DND-41 (cell line): ENCODE results near the gene PIGBOS1.

ENCODE experiments used
- ATAC-seq: fragments of 200-7000 bp; cut with Tn5 transposase; 3 replicates; pipeline ENCODE4 v1.9.1; 2021; ENCODE audit warnings: low read depth; ENCODE audit not compliant: insufficient read depth
- DNase-seq: peaks from one replicate; pipeline ENCODE4 v3.0.0-alpha.2; 2020
- H2AFZ ChIP-seq: 2 replicates; pipeline ENCODE4 v1.6.0; 2012; ENCODE audit warnings: low read depth, low read length
- H3K27ac ChIP-seq: 2 replicates; pipeline ENCODE4 v1.5.1; 2012; ENCODE audit warnings: low read length, inconsistent platforms
- H3K27me3 ChIP-seq: fragments of 200-600 bp; sonication (generic); 2 replicates; pipeline ENCODE4 v1.6.0; 2012; ENCODE audit warnings: low read length, mild to moderate bottlenecking, inconsistent platforms; ENCODE audit not compliant: insufficient read depth, poor library complexity
- H3K36me3 ChIP-seq: 2 replicates; pipeline ENCODE4 v1.5.1; 2012; ENCODE audit warnings: low read length, inconsistent platforms; ENCODE audit not compliant: insufficient read depth
- H3K4me1 ChIP-seq: 2 replicates; pipeline ENCODE4 v1.5.1; 2012; ENCODE audit warnings: mild to moderate bottlenecking, low read length; ENCODE audit not compliant: insufficient read depth
- H3K4me2 ChIP-seq: 2 replicates; pipeline ENCODE4 v1.6.0; 2012; ENCODE audit warnings: mild to moderate bottlenecking, moderate library complexity, low read length, inconsistent platforms; ENCODE audit not compliant: insufficient read depth
- H3K4me3 ChIP-seq, 2 experiments: fragments of 200-600 bp in 1 of 2; shearing (Covaris generic) in 1 of 2; 2 replicates each; pipeline ENCODE4 v1.5.1; 2012 to 2016; ENCODE audit warnings: inconsistent platforms in 2 of 2, low read length in 2 of 2, mild to moderate bottlenecking in 2 of 2, low read depth in 1 of 2, moderate library complexity in 1 of 2
- H3K79me2 ChIP-seq: 2 replicates; pipeline ENCODE4 v1.6.0; 2012; ENCODE audit warnings: low read length, inconsistent platforms; ENCODE audit not compliant: insufficient read depth
- H3K9ac ChIP-seq: 2 replicates; pipeline ENCODE4 v1.6.0; 2012; ENCODE audit warnings: low read depth, mild to moderate bottlenecking, inconsistent platforms, low read length, moderate library complexity
- H3K9me3 ChIP-seq: 2 replicates; pipeline ENCODE4 v1.5.1; 2012; ENCODE audit warnings: low read length, moderate library complexity, mild to moderate bottlenecking, inconsistent platforms; ENCODE audit not compliant: insufficient read depth, severe bottlenecking
- H4K20me1 ChIP-seq: 2 replicates; pipeline ENCODE4 v1.6.0; 2012; ENCODE audit warnings: low read length; ENCODE audit not compliant: insufficient read depth
- CTCF ChIP-seq: IDR thresholded peaks from 2 replicates; pipeline ENCODE4 v1.5.1; 2012; ENCODE audit warnings: borderline replicate concordance, low read length, moderate library complexity, mild to moderate bottlenecking; ENCODE audit not compliant: poor library complexity, severe bottlenecking; ENCODE audit errors: extremely low read depth
- EZH2 ChIP-seq: IDR thresholded peaks from 3 replicates; pipeline ENCODE4 v1.6.1; 2012; ENCODE audit warnings: borderline replicate concordance, low read depth, mild to moderate bottlenecking, moderate library complexity, low read length, inconsistent platforms; ENCODE audit not compliant: severe bottlenecking

Gene PIGBOS1

GRCh38 chr15:55297315-55297714 is 21.6 kb downstream of the PIGBOS1 start:
- no peaks in the 10 kb centered on the region for H3K9me3 ChIP-seq
- no peaks in the 10 kb centered on the region for H3K36me3 ChIP-seq
- H2AFZ ChIP-seq, result no peak overlapping the region
- ATAC-seq (no peak), DNase-seq (no peak)
- no peaks in the 10 kb centered on the region for H4K20me1 ChIP-seq
- no peak overlapping the region for H3K4me3 ChIP-seq
- H3K4me1 ChIP-seq, result no peaks in the 10 kb centered on the region
- no peaks in the 10 kb centered on the region for H3K79me2 ChIP-seq
- no peak overlapping the region for H3K27ac ChIP-seq
- H3K9ac ChIP-seq, result no peak overlapping the region
- H3K4me2 ChIP-seq, result no peak overlapping the region
- TF ChIP-seq EZH2 (no peak), CTCF (no peak)
- no peaks in the 10 kb centered on the region for H3K27me3 ChIP-seq

- Histone ChIP-seq H3K27me3 (no peaks in the 10 kb centered on the region), H3K27ac (peak overlapping the region; percentile 60; the same call in 1 of the 2 replicates), H3K4me3 (peak overlapping the region; percentile 88 to 95; a peak in 3 of 4 replicates), H3K36me3 (no peaks in the 10 kb centered on the region), H3K4me2 (peak overlapping the region; percentile 96), H3K9ac (peak overlapping the region; percentile 74), H3K9me3 (no peaks in the 10 kb centered on the region), H3K79me2 (no peaks in the 10 kb centered on the region), H4K20me1 (no peaks in the 10 kb centered on the region), H2AFZ (peak overlapping the region; percentile 98), H3K4me1 (peaks cover 16% of the 10 kb centered on the region)
- TF ChIP-seq CTCF (peak; percentile 89), EZH2 (no peak)
- DNase-seq (peak; percentile 77), ATAC-seq (peak; percentile 91)
Observed at GRCh38 chr15:55290528-55291057, 28.3 kb downstream of the PIGBOS1 start.

- Histone ChIP-seq H3K4me3 (peak within 1 kb of the TSS; percentile 88 to 95), H4K20me1 (no peaks in the 10 kb centered on the region), H3K9ac (peak within 1 kb of the TSS; percentile 74), H3K9me3 (no peaks in the 10 kb centered on the region), H3K79me2 (no peaks in the 10 kb centered on the region), H2AFZ (peak within 1 kb of the TSS; percentile 98), H3K4me2 (peak within 1 kb of the TSS; percentile 96), H3K36me3 (no peaks in the 10 kb centered on the region), H3K27ac (peak within 1 kb of the TSS; percentile 60), H3K27me3 (no peaks in the 10 kb centered on the region), H3K4me1 (peaks cover 16% of the 10 kb centered on the region)
- TF ChIP-seq CTCF (no peak), EZH2 (no peak)
- ATAC-seq, result peak; percentile 71
- peak; percentile 62 for DNase-seq
Observed at GRCh38 chr15:55289746-55290527, 29.0 kb downstream of the PIGBOS1 start, which contains the start of gene RAB27A. TSS of gene RAB27A (minus strand) at chr15:55289813. CDS start at chr15:55234934, 54,879 bp downstream.
